Measurements from ENCODE around the gene ABCD3.
"Not testable (repeated sequence)": the region's sequence is repeated elsewhere in the genome, so short reads cannot be mapped to it uniquely, and the experiment has no call there.

The ABCD3 gene

DNA sequence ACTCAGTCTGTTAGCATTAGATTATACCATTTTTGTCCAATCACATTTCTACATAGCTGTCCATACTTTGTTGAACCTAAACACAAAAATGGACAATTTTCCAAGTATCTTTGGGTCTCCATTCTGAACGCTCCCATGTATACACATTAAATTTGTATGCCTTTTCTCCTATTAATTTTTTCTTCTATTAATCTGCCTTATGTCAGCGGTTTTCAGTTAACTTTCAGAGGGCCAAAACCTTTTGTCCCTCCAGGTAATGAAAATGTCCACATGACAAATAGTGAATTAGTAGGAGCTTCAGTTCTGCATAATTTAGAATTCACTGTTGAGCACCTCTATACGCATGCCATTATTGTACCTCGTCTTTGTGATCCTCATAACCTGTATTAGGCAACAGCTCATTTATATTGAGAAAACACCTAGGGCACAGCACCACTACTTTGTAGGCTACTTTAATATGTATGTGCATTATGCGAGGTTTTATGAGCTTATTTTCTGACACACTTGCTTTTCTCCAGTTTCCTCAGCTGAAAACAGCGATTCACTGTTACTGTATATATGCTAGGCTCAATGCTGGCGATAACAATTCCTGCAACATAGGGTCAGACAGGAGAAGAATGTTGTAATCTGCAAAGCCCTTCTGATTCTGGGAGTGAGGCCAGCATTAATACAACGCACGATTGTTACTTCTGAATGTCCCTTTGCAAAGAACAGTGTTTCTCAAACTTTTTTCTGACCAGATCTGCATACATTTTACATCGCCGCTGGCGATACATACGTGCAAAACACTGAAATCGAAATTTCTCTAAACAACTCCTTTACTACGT, 1.1 kb upstream of the ABCD3 start:
- no peak for DNase-seq

DNA sequence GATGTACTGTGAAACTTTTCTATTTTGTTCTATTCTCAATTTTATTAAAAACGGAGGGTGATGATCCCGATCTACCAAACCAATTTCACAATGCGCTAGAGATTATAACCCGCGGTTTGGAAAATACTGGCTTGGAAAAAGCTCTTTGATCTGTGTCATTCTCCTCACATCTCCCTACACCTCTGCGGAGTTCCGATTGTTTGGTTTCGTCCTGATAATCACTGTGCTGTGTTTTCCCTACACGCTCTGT, 536 bp upstream of the ABCD3 start:
- no peak for DNase-seq

DNA sequence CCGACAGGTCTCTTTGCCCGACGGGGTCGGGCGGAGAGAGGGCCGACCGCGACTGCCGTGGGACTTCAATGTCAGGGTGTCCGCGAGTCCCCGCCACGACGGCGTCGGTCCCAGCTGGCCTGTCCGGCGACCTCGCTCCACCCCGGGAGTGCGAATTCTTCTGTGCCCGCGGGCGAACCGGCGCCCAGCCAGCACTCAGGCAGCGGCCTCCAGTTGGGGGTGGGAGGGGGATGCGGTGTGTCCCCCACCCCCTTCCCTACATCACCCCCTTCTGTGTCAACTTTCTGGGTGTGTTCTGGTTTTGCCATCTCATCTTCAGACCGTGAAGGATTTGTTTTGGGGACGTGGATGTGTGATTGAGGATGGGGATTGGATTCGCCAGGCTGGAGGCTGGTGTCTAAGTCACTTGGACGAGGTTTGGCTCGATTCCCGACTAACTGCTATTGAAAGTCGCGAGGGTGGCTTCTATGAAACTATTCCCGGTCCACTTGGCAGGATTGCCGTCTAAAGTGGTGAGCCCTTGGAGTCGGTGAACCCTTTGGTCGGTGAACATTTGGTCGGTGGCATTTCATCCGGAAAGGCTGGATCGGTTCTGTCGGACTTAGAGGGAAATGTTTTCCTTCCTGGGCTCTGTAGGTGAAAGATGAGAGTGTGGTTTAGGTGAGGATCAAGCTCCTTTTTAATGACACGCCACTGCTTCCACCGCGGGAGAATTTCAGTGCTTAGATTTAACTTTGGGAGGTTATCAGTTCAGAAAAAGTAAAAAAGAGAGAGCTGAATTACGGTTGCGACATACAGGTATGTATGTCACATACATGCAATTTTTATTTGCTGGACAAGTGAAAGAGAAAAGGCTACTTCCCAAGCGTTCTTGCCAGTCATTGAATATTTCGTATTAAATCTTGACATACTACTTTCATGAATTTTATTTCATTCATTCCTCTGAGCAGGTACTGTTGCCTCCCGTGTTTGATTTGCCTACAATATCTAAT, 771 bp downstream of the ABCD3 start:
- no peak for DNase-seq

- DNase-seq: no peak
These were observed 4.1 kb downstream of the ABCD3 start for GRCh38 chr1:94422115-94422820.

- DNase-seq: no peak
These were observed 7.8 kb downstream of the ABCD3 start for GRCh38 chr1:94425821-94426484.

DNA sequence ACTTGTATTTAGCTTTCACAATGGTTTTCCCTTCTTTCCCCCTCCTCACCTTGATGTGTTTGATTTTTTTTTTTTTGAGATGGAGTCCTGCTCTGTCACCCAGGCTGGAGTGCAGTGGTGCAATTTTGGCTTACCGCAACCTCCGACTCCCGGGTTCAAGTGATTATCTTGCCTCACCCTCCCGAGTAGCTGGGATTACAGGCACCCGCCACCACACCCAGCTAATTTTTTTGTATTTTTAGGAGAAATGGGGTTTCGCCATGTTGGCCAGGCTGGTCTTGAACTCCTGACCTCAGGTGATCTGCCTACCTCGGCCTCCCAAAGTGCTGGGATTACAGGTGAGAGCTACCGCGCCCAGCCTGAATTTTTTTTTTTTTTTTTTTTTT, 8.3 kb downstream of the ABCD3 start:
- not testable (repeated sequence) for DNase-seq

DNA sequence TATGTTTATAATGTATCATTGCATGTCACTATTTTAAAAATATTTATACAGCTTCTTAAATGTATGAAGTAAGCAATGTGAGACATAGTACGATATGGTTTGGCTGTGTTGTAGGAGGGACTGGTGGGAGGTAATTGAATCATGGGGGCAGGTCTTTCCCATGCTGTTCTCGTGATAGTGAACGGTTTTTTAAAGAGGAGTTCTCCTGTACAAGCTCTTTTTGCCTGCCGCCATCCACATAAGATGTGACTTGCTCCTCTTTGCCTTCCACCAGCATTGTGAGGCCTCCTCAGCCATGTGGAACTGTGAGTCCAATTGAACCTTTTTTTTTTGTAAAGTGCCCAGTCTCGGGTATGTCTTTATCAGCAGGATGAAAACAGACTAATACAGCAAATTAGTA, 10.3 kb downstream of the ABCD3 start:
- DNase-seq: no peak

GRCh38 chr1:94428927-94429528, 10.8 kb downstream of the ABCD3 start:
- DNase-seq: not testable (repeated sequence)

GRCh38 chr1:94430066-94430465, 11.9 kb downstream of the ABCD3 start:
- not testable (repeated sequence) for DNase-seq

DNA sequence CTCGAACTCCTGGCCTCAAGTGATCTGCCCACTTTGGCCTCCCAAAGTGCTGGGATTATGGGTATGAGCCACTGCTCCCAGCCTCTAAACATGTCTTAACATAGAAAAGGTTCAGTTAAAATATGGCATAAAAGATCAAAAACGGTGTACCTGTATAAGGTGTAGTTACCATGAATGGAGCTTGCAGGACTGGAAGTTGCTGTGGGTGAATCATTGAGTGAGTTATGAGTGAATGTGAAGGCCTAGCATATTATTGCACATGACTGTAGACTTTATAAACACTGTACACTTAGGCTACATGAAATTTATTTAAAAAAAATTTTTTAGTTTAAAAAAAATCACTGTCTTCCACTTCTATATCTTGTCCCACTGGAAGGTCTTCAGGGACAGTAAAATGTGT, 15.7 kb downstream of the ABCD3 start:
- DNase-seq: no peak

DNA sequence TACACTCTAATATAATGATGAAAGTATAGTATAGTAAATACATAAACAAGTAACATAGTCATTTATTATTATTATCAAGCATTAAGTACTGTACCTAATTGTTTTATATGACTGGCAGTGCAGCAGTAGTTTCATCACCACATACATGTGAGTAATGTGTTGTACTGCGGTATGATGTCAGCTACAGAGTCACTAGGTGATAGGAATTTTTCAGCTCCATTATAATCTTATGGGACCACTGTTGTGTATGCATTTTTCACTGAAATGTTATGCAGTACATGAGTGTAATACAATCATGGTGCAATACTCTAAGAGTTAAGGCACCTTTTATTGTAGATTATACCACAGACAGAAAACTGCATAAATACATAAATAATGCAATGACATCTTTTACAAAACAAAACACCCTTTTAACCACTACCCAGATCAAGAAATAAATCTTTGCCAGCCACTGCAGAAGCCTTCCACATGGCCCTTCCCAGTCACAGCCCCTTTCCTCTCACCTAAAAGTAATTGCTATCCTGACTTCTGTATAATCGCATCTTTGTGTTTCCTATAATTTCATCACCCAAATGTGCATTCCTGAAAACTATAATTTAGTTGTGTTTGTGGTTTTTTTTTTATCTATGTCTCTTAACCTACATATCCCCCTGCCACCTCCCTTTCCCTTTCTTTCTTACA, 16.3 kb downstream of the ABCD3 start:
- no peak for DNase-seq

- no peak for DNase-seq
These were observed 20.6 kb downstream of the ABCD3 start for GRCh38 chr1:94438692-94439276.

- DNase-seq: no peak
These were observed 21.9 kb downstream of the ABCD3 start for GRCh38 chr1:94440088-94440487.

DNA sequence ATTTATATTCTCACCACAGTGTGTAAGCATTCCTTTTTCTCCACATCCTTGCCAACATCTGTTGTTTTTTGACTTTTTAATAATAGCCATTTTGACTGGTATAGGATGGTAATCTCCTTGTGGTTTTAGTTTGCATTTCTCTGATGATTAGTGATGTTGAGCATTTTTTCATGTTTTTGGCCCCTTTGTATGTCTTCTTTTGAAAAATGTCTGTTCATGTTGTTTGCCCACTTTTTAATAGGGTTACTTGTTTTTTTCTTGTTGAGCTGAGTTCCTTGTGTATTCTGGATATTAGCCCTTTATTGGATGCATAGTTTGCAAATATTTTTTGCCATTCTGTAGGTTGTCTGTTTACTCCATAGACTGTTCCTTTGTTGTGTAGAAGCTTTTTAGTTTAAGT, 24.9 kb downstream of the ABCD3 start:
- not testable (repeated sequence) for DNase-seq

DNA sequence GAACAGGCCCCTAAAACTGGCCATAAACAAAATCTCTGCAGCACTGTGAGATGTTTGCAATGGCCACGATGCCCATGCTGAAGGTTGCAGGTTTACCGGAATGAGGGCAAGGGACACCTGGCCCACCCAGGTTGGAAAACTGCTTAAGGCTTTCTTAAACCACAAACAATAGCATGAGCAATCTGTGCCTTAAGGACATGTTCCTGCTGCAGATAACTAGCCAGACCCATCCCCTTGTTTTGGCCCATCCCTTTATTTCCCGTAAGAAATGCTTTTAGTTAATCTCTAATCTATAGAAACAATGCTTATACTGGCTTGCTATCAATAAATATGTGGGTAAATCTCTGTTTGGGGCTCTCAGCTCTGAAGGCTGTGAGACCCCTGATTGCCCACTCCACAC, 26.6 kb downstream of the ABCD3 start:
- DNase-seq: not testable (repeated sequence)

DNA sequence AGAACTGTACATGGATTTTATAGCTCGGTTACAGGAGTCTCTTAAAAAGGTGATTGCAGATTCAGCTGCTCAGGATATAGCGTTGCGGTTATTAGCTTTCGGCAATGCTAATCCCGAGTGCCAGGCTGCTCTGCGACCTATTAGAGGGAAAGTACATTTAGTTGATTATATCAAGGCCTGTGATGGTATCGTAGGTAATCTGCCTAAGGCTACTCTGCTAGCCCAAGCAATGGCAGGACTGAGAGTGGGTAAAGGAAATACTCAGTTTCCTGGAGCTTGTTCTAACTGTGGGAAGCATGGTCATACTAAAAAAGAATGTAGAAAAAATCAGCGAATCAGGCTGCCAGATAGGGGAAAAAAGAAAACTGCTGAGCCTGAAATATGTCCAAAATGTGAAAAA, 27.5 kb downstream of the ABCD3 start:
- not testable (repeated sequence) for DNase-seq

DNA sequence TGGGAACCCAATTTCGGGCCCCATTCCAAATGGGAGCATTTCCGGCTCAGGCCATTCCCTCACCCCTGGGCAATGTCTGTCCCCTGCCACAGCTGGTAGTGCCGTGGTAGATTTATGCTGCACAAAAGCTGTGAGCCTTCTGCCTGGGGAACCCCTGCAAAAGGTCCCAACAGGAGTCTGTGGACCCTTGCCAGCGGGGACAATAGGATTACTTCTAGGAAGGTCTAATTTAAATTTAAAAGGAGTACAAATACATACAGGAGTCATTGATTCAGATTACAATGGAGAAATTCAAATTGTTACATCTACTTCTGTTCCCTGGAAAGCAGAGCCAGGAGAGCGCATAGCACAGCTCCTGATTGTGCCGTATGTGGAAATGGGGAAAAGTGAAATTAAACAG, 28.0 kb downstream of the ABCD3 start:
- not testable (repeated sequence) for DNase-seq

GRCh38 chr1:94448741-94449140, 30.6 kb downstream of the ABCD3 start:
- not testable (repeated sequence) for DNase-seq

DNA sequence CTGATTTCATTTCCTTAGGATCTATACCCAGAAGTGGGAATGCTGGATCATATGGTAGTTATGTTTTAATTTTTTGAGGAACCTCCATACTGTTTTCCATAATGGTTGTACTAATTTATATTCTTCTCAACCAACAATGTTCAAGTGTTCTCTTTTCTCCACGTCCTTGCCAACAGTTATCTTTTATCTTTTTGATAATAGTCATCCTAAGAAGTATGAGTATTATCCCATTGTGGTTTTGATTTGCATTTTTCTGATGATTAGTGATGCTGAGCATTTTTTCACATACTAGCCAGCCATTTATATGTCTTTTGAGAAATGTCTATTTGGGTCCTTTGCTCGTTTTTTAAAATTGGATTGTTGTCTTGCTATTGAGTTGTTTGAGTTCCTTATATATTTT, 38.5 kb downstream of the ABCD3 start:
- no peak for DNase-seq

- no peak for DNase-seq
These were observed 44.4 kb downstream of the ABCD3 start for GRCh38 chr1:94462606-94463005.

GRCh38 chr1:94463056-94463764, 45.0 kb downstream of the ABCD3 start:
- DNase-seq: no peak

Measured in NCI-H1436 treated with DMSO at 0.1 percent for 48 hours (cell line).